DND-41 (cell line): Measurements from ENCODE around the gene TEDC1.

ENCODE experiments used
- EZH2 ChIP-seq: IDR thresholded peaks from 3 replicates; pipeline ENCODE4 v1.6.1; 2012; ENCODE audit warnings: borderline replicate concordance, low read depth, mild to moderate bottlenecking, moderate library complexity, low read length, inconsistent platforms; ENCODE audit not compliant: severe bottlenecking
- TF ChIP-seq, protein P1 (sequence below): IDR thresholded peaks from 2 replicates; pipeline ENCODE4 v1.5.1; 2012; ENCODE audit warnings: borderline replicate concordance, low read length, moderate library complexity, mild to moderate bottlenecking; ENCODE audit not compliant: poor library complexity, severe bottlenecking; ENCODE audit errors: extremely low read depth

DNA sequence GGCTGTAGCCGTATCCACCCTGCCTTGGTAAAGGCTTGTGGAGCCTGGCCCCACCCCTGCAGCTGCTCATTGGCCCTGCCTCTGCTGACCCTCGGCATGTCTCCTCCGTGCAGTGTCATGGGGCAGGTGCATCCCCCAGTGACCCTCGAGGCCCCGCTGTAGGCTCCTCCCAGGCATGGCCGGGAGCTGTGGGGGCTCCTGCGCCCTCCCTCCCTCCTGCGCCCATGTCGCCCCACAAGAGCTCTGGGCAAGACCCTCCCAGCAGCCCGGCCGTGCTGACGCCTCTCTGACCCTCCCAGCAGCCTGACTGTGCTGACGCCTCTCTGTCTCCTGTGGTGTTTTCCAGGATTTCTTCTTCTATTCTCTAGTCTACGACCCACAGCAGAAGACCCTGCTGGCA lies 37.2 kb upstream of the TEDC1 start:
- TF ChIP-seq, protein P1, sequence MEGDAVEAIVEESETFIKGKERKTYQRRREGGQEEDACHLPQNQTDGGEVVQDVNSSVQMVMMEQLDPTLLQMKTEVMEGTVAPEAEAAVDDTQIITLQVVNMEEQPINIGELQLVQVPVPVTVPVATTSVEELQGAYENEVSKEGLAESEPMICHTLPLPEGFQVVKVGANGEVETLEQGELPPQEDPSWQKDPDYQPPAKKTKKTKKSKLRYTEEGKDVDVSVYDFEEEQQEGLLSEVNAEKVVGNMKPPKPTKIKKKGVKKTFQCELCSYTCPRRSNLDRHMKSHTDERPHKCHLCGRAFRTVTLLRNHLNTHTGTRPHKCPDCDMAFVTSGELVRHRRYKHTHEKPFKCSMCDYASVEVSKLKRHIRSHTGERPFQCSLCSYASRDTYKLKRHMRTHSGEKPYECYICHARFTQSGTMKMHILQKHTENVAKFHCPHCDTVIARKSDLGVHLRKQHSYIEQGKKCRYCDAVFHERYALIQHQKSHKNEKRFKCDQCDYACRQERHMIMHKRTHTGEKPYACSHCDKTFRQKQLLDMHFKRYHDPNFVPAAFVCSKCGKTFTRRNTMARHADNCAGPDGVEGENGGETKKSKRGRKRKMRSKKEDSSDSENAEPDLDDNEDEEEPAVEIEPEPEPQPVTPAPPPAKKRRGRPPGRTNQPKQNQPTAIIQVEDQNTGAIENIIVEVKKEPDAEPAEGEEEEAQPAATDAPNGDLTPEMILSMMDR, result no peak
- TF ChIP-seq EZH2, result no peak
